Vagina (tissue), 2 donors: ENCODE data around the gene PRR19.
"Not testable (repeated sequence)": the region's sequence is repeated elsewhere in the genome, so short reads cannot be mapped to it uniquely, and the experiment has no call there.

Source experiments
- POLR2AphosphoS5 ChIP-seq, 2 donors: sonication (generic); formaldehyde crosslinking; IDR thresholded peaks; one replicate each; pipeline ENCODE4 v1.9.0; 2017; ENCODE audit warnings: antibody characterized with exemption in 2 of 2, mild to moderate bottlenecking in 2 of 2, low read depth in 1 of 2; ENCODE audit not compliant: insufficient read depth in 1 of 2
- TF ChIP-seq, protein P1 (sequence below), 3 experiments: fragments of 450-650 bp in 2 of 3; fragments of 200-600 bp in 1 of 3; sonication (generic) in 1 of 3; IDR thresholded peaks; one replicate each; pipeline ENCODE4 v1.5.1; 2017 to 2019; ENCODE audit warnings: antibody characterized with exemption in 3 of 3, mild to moderate bottlenecking in 2 of 3, moderate library complexity in 2 of 3

DNA sequence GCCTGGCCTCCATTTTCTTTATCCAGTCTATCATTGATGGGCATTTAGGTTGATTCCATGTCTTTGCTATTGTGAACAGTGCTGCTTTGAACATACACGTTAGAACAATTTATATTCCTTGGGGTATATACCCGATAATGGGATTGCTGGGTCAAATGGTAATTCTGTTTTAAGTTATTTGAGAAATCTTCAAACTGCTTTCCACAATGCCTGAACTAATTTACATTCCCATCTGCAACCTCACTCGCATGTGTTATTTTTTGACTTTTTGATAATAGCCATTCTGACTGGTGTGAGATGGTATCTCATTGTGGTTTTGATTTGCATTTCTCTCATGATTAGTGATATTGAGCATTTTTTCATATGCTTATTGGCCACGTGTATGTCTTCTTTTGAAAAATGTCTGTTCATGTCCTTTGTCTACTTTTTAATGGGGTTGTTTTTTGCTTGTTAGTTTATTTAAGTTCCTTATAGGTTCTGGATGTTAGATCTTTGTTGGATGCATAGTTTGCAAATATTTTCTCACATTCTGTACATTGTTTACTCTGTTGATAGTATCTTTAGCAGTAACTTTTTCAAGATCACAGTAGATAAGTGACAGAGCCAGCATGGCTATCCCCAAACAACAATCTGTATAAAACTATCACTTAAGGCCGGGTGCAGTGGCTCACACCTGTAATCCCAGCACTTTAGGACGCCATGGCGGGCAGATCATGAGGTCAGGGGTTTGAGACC is 37.4 kb downstream of the PRR19 start:
- TF ChIP-seq, protein P1, sequence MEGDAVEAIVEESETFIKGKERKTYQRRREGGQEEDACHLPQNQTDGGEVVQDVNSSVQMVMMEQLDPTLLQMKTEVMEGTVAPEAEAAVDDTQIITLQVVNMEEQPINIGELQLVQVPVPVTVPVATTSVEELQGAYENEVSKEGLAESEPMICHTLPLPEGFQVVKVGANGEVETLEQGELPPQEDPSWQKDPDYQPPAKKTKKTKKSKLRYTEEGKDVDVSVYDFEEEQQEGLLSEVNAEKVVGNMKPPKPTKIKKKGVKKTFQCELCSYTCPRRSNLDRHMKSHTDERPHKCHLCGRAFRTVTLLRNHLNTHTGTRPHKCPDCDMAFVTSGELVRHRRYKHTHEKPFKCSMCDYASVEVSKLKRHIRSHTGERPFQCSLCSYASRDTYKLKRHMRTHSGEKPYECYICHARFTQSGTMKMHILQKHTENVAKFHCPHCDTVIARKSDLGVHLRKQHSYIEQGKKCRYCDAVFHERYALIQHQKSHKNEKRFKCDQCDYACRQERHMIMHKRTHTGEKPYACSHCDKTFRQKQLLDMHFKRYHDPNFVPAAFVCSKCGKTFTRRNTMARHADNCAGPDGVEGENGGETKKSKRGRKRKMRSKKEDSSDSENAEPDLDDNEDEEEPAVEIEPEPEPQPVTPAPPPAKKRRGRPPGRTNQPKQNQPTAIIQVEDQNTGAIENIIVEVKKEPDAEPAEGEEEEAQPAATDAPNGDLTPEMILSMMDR (IDR thresholded peaks at IDR 0.05), result not testable (repeated sequence)
- not testable (repeated sequence) for TF ChIP-seq POLR2AphosphoS5 (IDR thresholded peaks at IDR 0.05; ENCODE audit: insufficient read depth in 1 of 2, low read depth in 1 of 2)
